Mammary epithelial cell (primary cell): Measurements from ENCODE around the gene CHTF8.

Experiments used
- EZH2 ChIP-seq: IDR thresholded peaks from 2 replicates; pipeline ENCODE4 v1.6.1; 2012; ENCODE audit warnings: low read length, inconsistent platforms, borderline replicate concordance
- TF ChIP-seq, protein P1 (sequence below), 2 donors: IDR thresholded peaks in 1 of 2; conservative IDR thresholded peaks in 1 of 2; 2 replicates each; pipeline ENCODE4 v1.5.1; 2011 to 2012; ENCODE audit warnings: inconsistent platforms in 2 of 2, low read length in 2 of 2, mild to moderate bottlenecking in 2 of 2, control low read depth in 1 of 2, low read depth in 1 of 2; ENCODE audit not compliant: insufficient read depth in 1 of 2; ENCODE audit errors: extremely low read depth in 1 of 2

DNA sequence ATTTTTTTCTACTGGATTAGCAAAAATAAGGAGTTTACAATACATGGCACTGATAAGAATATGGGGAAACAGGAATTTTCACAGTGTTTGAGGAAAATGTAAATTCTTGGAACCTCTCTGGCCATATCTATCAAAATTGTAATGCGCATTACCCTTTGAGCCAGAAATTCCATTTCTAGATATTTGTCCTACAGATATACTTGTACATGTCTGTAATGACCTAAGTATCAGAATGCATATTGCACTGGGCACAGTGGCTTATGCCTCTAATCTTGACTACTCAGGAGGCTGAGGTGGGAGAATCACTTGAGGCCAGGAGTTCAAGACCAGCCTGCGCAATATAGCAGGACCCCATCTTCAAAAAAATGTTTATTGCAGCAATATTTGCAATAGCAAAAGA is 52.7 kb downstream of the CHTF8 start:
- TF ChIP-seq, protein P1, sequence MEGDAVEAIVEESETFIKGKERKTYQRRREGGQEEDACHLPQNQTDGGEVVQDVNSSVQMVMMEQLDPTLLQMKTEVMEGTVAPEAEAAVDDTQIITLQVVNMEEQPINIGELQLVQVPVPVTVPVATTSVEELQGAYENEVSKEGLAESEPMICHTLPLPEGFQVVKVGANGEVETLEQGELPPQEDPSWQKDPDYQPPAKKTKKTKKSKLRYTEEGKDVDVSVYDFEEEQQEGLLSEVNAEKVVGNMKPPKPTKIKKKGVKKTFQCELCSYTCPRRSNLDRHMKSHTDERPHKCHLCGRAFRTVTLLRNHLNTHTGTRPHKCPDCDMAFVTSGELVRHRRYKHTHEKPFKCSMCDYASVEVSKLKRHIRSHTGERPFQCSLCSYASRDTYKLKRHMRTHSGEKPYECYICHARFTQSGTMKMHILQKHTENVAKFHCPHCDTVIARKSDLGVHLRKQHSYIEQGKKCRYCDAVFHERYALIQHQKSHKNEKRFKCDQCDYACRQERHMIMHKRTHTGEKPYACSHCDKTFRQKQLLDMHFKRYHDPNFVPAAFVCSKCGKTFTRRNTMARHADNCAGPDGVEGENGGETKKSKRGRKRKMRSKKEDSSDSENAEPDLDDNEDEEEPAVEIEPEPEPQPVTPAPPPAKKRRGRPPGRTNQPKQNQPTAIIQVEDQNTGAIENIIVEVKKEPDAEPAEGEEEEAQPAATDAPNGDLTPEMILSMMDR (conservative IDR thresholded peaks at IDR 0.05 in 1 of 2, IDR thresholded peaks at IDR 0.05 in 1 of 2; ENCODE audit: extremely low read depth in 1 of 2, insufficient read depth in 1 of 2, low read depth in 1 of 2, low read length in 2 of 2), result no peak
- no peak for TF ChIP-seq EZH2
